Occipital lobe (tissue), 2 donors: Measurements from ENCODE around the gene ATAD3C. TPM values are rescaled to one million over a fixed set of nuclear protein-coding genes. Genes with fewer than 3 reads are reported as not detected.
A peak's percentile ranks its signal among the peaks of the same experiment; 100 is the strongest.
"Not testable (repeated sequence)": the region's sequence is repeated elsewhere in the genome, so short reads cannot be mapped to it uniquely, and the experiment has no call there.

Experiments used
- DNase-seq: peaks from one replicate; lab custom pipeline; 2025; lab: John Stamatoyannopoulos, UW
- total RNA-seq: library from RNA; depleted of rRNA; stranded (reverse); fragments of >200 nt; gene quantifications from one replicate; pipeline ENCODE4 v1.2.3, GENCODE V29; 2014

ATAD3C gene
- total RNA-seq, 1 donor from 2014 or later, result 0.62 TPM

DNA sequence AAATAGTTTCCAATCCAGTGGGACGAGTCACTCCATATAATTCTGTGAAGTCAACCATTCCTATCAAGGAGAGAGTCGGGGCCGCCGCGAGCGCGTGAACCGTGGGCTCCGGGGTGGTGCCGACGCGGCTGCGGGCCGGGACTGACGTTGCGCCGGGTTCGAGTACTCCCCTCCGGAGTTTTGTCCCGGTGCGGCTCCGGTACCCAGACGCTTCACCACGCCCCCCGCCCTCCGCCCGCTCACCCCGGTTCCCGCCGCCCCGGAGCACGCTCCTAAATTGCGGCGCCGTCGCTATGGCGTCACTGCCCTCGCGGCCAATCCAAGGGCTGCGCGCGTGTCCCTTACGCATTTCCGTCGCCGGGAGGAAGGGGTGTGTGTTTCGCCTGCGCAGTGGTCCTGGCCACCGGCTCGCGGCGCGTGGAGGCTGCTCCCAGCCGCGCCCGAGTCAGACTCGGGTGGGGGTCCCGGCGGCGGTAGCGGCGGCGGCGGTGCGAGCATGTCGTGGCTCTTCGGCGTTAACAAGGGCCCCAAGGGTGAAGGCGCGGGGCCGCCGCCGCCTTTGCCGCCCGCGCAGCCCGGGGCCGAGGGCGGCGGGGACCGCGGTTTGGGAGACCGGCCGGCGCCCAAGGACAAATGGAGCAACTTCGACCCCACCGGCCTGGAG lies 22.0 kb downstream of the ATAD3C start, which contains the start of gene ATAD3B:
Gene ATAD3B, plus strand, starts transcription at position 377 of the 664 bp plus-strand sequence. Its CDS starts 120 bp downstream, at position 497.
- DNase-seq, result peak; percentile 92

- not testable (repeated sequence) for DNase-seq
Measured at GRCh38 chr1:1472053-1472876, 22.8 kb downstream of the ATAD3C start.

DNA sequence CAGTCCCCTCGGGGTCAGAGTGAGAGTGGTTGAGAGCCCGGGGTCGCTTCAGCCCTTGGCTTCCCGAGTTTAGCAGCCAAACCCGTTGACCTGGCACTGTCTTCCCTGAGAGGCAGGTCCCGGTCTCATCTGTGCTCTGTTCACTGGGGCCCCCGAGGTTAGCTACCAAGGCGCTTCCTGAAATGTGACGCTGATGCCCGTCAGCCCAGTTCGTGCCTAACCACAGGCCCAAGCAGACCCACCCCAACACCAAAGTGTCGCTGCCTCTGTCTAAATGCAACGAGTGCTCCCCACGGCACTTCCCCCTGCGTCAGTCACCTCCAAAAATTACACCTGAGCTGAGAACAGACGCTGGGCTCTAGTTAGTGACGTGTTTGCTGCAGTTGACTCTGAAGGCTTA lies 26.5 kb downstream of the ATAD3C start:
- not testable (repeated sequence) for DNase-seq

DNA sequence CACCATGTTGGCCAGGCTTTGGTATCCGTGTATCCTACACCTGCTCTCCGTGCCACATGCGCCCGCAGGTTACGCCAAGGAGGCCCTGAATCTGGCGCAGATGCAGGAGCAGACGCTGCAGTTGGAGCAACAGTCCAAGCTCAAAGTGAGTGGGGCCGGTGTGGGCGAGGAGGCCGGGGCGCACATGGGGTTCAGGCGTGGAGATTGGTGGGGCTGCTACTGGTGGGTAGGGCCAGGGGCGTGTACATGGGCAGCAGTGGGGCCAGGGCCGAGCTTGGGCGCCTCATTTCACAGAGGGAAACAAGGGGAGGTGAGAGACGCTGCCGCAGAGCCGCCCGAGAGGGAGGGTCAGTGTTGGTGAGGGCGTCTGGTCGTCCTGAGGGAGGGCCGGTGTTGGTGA lies 27.7 kb downstream of the ATAD3C start:
- DNase-seq, result no peak

- no peak for DNase-seq
Measured at GRCh38 chr1:1479547-1480487, 30.3 kb downstream of the ATAD3C start.

DNA sequence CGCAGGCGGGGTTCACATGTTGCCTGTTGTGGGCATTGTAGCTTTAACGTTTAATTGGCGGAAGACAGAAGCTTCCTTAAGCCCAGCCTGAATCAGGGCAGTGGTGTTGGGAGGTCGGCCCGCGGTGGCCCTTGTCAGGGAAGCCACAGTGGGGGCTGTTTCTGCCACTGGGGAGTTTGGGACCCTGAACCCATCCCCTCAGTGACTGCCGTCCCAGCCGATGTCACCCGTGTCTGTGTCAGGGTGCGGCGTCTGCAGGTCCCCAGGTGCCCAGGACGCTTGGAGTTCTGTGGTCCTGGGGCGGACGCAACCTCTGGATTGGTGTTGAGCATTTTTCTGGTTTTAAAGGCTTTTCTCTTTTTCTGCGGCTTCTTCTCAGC lies 31.0 kb downstream of the ATAD3C start:
- not testable (repeated sequence) for DNase-seq

DNA sequence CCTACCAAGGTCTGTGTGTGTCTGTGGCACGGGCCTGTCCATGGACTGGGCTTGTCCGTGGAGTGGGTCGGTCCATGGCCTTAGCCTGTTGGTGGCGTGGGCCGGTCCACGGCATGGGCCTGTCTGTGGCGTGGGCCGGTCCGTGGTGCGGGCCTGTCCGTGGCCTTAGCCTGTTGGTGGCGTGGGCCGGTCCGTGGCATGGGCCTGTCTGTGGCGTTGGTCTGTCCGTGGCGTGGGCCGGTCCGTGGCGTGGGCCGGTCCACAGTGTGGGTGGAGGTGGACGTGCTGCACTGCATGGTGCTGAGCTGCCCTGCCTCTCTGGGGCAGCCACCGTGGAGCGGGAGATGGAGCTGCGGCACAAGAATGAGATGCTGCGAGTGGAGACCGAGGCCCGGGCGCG lies 32.3 kb downstream of the ATAD3C start:
- DNase-seq, result not testable (repeated sequence)

GRCh38 chr1:1482856-1483255 lies 33.4 kb downstream of the ATAD3C start:
- no peak for DNase-seq

DNA sequence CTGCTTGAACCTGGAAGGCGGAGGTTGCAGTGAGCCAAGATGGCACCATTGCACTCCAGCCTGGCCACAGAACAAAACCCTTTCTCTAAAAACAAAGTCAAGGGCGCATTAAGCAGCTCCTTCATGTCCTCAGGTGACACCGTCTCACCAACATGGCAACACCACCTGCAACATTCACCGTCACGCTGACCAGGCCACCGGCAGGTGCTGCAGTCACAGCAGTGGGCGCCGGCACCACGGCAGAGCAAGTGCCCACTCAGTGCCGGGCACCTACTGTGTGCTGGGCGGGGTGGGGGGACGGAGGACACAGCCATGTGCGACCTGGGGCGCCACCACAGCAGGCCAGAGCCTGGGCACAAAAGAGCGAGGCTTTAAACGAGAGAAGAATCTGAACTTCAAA lies 34.2 kb downstream of the ATAD3C start:
- no peak for DNase-seq

GRCh38 chr1:1484976-1485750 lies 35.7 kb downstream of the ATAD3C start:
- not testable (repeated sequence) for DNase-seq

DNA sequence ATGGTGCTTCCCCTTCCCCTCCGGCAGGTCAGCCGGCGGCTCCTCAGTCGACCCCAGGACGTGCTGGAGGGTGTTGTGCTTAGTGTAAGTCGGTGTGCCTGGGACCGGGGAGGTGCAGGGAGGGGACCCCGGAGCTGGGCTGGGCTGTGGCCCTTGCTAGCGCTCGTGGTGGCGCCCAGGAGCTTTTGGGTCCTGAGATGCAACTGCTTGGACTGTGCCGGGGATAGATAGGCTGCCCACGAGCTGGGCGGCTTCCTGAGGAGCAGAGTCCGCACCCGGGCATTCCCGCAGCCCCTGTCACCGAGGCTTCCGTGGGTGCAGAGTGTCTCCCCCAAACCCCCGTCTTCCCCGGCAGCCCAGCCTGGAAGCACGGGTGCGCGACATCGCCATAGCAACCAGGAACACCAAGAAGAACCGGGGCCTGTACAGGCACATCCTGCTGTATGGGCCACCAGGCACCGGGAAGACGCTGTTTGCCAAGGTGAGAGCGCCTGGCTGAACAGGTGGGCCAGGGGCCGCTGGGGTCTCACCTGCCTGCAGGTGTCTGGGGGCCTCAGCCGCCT lies 36.3 kb downstream of the ATAD3C start:
- not testable (repeated sequence) for DNase-seq

- no peak for DNase-seq
Measured at GRCh38 chr1:1487701-1488100, 38.2 kb downstream of the ATAD3C start.

DNA sequence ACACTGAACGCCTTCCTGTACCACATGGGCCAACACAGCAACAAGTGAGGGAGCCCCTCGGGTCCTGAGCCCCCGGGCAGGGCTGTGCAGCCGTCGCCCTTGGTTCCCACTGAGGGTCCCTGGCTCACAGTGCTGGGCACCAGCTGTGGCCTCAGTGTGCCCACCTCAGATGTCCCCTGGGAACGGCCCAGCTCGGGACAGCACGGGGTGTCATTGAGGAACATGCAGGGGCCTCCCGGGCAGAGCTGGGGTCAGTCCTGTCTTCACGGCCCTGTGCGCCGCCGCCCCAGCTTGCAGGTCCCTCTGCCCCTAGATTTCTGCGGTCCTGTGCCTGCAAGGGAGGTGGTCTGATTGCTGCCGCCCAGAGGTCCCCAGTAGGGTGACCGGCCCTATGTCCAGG lies 39.7 kb downstream of the ATAD3C start:
- no peak for DNase-seq

GRCh38 chr1:1489861-1490260 lies 40.4 kb downstream of the ATAD3C start:
- no peak for DNase-seq

GRCh38 chr1:1490633-1491230 lies 41.2 kb downstream of the ATAD3C start:
- no peak for DNase-seq

- DNase-seq, result no peak
Measured at GRCh38 chr1:1491601-1492000, 42.1 kb downstream of the ATAD3C start.

DNA sequence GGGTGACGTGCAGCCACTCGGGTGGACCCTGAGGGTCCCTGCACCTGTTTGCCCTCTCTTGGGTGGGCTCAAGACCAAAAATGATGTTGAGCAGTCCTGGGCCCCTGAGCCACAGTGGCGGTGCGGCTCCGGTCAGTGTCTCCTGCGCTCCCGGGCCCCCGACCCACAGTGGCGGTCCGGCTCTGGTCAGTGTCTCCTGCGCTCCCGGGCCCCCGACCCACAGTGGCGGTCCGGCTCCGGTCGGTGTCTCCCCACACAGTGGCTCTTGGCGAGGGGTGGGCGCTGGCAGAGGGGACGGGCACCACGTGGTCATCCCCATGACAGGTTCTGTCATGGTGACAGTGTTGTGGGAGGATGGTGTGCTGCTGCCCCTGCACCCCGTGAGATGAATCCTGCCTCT lies 44.8 kb downstream of the ATAD3C start:
- DNase-seq, result not testable (repeated sequence)

GRCh38 chr1:1495461-1495975 lies 46.0 kb downstream of the ATAD3C start:
- not testable (repeated sequence) for DNase-seq

- not testable (repeated sequence) for DNase-seq
Measured at GRCh38 chr1:1504777-1505365, 55.4 kb downstream of the ATAD3C start.
